Measurements from ENCODE around the gene HS6ST2. TPM values are rescaled to one million over a fixed set of nuclear protein-coding genes. Genes with fewer than 3 reads are reported as not detected.

Gene HS6ST2
- total RNA-seq, 2 experiments from 2014 or later: 0.26 to 0.39 TPM

GRCh38 chrX:132757066-132757623 lies 201.3 kb downstream of the HS6ST2 start:
- DNase-seq: no peak
- H3K27me3 Mint-ChIP-seq: no peaks in the 10 kb centered on the region
- no peak overlapping the region for H3K4me3 Mint-ChIP-seq
- no peaks in the 10 kb centered on the region for H3K4me1 Mint-ChIP-seq
- no peak overlapping the region for H3K27ac Mint-ChIP-seq
- no peaks in the 10 kb centered on the region for H3K36me3 Mint-ChIP-seq
- H3K9me3 Mint-ChIP-seq: no peaks in the 10 kb centered on the region

DNA sequence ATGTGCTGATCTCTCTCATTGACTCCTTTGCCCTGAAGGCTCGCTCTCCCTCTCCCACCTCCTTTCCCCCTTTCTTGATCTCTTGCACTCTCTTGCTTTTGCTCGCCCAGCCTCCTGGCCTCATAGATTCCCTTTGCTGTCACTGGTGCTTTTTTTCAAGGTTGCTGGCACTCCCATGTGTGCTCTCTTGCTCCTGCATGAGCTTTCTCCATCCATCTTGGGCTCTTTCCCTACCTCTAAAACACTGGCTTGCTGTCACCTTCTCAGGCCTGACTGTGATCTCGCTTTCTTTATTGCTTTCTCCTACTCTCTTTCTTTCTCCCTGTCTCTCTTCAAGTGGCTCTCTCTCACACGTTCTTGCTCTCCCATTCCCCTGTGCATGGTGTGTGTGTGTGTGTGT lies 202.0 kb downstream of the HS6ST2 start:
- Mint-ChIP-seq H3K36me3 (no peaks in the 10 kb centered on the region), H3K27ac (no peak overlapping the region), H3K9me3 (no peaks in the 10 kb centered on the region), H3K27me3 (no peaks in the 10 kb centered on the region), H3K4me3 (no peak overlapping the region), H3K4me1 (no peaks in the 10 kb centered on the region)
- no peak for DNase-seq

GRCh38 chrX:132751063-132751690 lies 207.3 kb downstream of the HS6ST2 start:
- H3K36me3 Mint-ChIP-seq: no peaks in the 10 kb centered on the region
- H3K27ac Mint-ChIP-seq: no peak overlapping the region
- peaks cover 3% of the 10 kb centered on the region for H3K4me1 Mint-ChIP-seq
- no peaks in the 10 kb centered on the region for H3K27me3 Mint-ChIP-seq
- no peaks in the 10 kb centered on the region for H3K9me3 Mint-ChIP-seq
- no peak for DNase-seq
- no peak overlapping the region for H3K4me3 Mint-ChIP-seq

GRCh38 chrX:132750331-132751062 lies 207.9 kb downstream of the HS6ST2 start:
- DNase-seq: no peak
- Mint-ChIP-seq H3K9me3 (no peaks in the 10 kb centered on the region), H3K4me1 (peaks cover 3% of the 10 kb centered on the region), H3K27ac (no peak overlapping the region), H3K27me3 (no peaks in the 10 kb centered on the region), H3K4me3 (no peak overlapping the region), H3K36me3 (no peaks in the 10 kb centered on the region)

DNA sequence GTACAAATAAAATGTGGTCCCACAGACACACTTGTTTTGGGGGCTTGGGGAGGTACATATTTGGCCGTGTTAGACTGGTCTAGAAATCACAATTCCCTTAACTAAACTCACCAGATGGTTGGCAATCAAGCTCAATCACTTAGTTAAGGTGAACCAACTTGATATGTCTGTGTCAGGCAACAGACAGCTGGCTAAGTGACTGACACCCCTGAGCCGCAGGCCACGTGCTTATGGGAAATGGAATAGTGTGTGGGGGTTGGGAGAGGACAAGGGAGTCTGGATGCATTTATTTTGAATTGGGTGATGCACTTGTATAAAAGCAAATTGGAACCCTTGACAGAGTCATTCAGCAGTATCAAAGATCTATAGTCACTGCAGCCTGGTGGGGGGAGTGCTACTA lies 209.0 kb downstream of the HS6ST2 start:
- H3K4me1 Mint-ChIP-seq: peaks cover 3% of the 10 kb centered on the region
- H3K36me3 Mint-ChIP-seq: no peaks in the 10 kb centered on the region
- no peak overlapping the region for H3K27ac Mint-ChIP-seq
- no peaks in the 10 kb centered on the region for H3K27me3 Mint-ChIP-seq
- no peaks in the 10 kb centered on the region for H3K9me3 Mint-ChIP-seq
- DNase-seq: no peak
- H3K4me3 Mint-ChIP-seq: no peak overlapping the region

DNA sequence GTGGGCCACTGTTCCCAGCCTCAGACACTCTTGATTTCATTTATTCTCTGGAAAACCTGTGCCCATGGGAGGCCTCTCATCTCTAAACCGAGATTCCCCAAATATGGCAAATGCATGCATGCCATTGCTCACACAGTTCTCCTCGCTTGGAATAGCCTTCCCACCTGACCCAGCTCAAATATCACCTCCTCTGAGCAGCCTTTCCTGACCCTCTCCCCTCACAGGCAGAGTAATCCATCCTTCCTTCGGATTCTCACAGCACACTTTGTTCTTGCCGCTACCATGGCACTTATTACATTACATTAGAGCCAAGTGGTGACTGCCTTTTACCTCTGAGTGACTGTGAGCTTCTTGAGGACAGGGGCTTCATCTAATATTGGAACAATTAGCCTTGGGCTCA lies 209.5 kb downstream of the HS6ST2 start:
- H3K36me3 Mint-ChIP-seq: no peaks in the 10 kb centered on the region
- no peaks in the 10 kb centered on the region for H3K27me3 Mint-ChIP-seq
- no peaks in the 10 kb centered on the region for H3K9me3 Mint-ChIP-seq
- no peak overlapping the region for H3K4me3 Mint-ChIP-seq
- DNase-seq: no peak
- no peak overlapping the region for H3K27ac Mint-ChIP-seq
- H3K4me1 Mint-ChIP-seq: peaks cover 3% of the 10 kb centered on the region

- no peak for DNase-seq
- Mint-ChIP-seq H3K4me3 (no peak overlapping the region), H3K9me3 (no peaks in the 10 kb centered on the region), H3K36me3 (no peaks in the 10 kb centered on the region), H3K4me1 (peaks cover 3% of the 10 kb centered on the region), H3K27me3 (no peaks in the 10 kb centered on the region), H3K27ac (no peak overlapping the region)
Measured at GRCh38 chrX:132748268-132748667, 210.2 kb downstream of the HS6ST2 start.

- Mint-ChIP-seq H3K36me3 (no peaks in the 10 kb centered on the region), H3K9me3 (no peaks in the 10 kb centered on the region), H3K27me3 (no peaks in the 10 kb centered on the region), H3K4me1 (no peaks in the 10 kb centered on the region), H3K27ac (no peak overlapping the region), H3K4me3 (no peak overlapping the region)
- DNase-seq: no peak
Measured at GRCh38 chrX:132745593-132745992, 212.8 kb downstream of the HS6ST2 start.

- H3K27me3 Mint-ChIP-seq: no peaks in the 10 kb centered on the region
- no peak overlapping the region for H3K4me3 Mint-ChIP-seq
- H3K27ac Mint-ChIP-seq: no peak overlapping the region
- H3K4me1 Mint-ChIP-seq: no peaks in the 10 kb centered on the region
- H3K36me3 Mint-ChIP-seq: no peaks in the 10 kb centered on the region
- no peaks in the 10 kb centered on the region for H3K9me3 Mint-ChIP-seq
- DNase-seq: no peak
Measured at GRCh38 chrX:132744470-132744869, 214.0 kb downstream of the HS6ST2 start.

- no peak for DNase-seq
- Mint-ChIP-seq H3K36me3 (no peaks in the 10 kb centered on the region), H3K4me3 (no peak overlapping the region), H3K4me1 (peaks cover 9% of the 10 kb centered on the region), H3K27ac (no peak overlapping the region), H3K27me3 (no peaks in the 10 kb centered on the region), H3K9me3 (no peaks in the 10 kb centered on the region)
Measured at GRCh38 chrX:132743086-132743485, 215.3 kb downstream of the HS6ST2 start.

GRCh38 chrX:132742246-132742645 lies 216.2 kb downstream of the HS6ST2 start:
- no peaks in the 10 kb centered on the region for H3K36me3 Mint-ChIP-seq
- H3K27me3 Mint-ChIP-seq: no peaks in the 10 kb centered on the region
- H3K9me3 Mint-ChIP-seq: no peaks in the 10 kb centered on the region
- H3K4me3 Mint-ChIP-seq: no peak overlapping the region
- H3K27ac Mint-ChIP-seq: no peak overlapping the region
- H3K4me1 Mint-ChIP-seq: peaks cover 15% of the 10 kb centered on the region
- no peak for DNase-seq

DNA sequence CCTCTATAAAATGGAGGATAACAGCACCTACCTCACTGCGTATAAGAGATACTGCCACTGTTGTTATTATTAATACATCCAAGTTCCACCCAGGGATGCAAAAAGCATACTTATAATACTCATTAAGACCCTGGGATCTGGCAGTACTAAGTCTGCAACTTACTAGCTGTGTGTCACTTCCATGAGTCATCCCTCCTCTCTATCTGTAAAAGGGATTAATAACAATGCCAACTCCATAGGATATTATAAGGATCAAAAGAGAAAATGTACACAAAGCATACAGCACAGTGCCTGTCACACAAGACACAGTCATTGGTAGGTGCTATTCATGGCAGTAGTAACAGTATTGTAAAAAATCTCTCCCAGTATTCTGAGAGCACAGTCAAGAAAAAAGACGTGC lies 216.7 kb downstream of the HS6ST2 start:
- H3K27me3 Mint-ChIP-seq: no peaks in the 10 kb centered on the region
- H3K4me3 Mint-ChIP-seq: no peak overlapping the region
- H3K27ac Mint-ChIP-seq: no peak overlapping the region
- no peaks in the 10 kb centered on the region for H3K36me3 Mint-ChIP-seq
- H3K9me3 Mint-ChIP-seq: no peaks in the 10 kb centered on the region
- DNase-seq: no peak
- H3K4me1 Mint-ChIP-seq: peaks cover 15% of the 10 kb centered on the region

DNA sequence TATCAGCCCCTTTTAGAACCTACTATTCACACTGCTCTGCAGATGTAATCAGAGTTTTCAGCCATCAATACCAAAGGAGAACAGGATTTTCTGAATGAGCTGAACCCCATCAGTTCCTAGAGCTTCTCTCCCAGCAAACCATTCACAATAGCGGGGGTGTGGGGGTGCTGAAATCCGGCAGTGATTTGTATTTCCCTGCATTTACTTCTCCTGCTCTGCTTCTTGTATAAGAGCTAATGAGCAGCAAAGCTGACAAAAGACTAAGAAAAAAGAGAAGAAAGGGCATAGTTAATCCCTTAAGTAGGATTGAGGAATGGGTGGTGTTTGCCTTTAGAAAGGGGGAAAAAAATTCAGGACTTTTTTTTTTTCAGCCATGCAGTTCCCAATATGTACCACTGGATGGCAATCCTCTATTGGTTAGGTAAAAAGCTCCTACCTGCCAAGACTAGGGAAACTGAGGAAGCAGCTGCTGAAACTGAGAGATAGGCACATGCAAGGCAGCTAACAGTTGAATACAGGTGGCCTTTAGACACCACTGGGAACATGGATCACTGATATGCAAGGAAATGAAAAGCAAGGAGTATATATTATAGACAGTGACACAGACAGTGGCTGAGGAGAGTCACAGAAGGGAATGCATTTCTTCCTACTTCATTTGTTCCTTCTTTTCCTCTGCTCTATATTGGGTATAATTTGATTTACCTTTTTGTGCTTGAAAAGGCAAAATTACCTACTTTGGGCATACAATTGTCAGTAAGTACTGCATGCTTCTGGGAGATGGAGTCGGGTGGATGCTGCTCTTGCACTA lies 217.9 kb downstream of the HS6ST2 start:
- H3K9me3 Mint-ChIP-seq: no peaks in the 10 kb centered on the region
- H3K27me3 Mint-ChIP-seq: no peaks in the 10 kb centered on the region
- H3K36me3 Mint-ChIP-seq: no peaks in the 10 kb centered on the region
- peaks cover 15% of the 10 kb centered on the region for H3K4me1 Mint-ChIP-seq
- H3K27ac Mint-ChIP-seq: no peak overlapping the region
- H3K4me3 Mint-ChIP-seq: no peak overlapping the region
- DNase-seq: no peak

DNA sequence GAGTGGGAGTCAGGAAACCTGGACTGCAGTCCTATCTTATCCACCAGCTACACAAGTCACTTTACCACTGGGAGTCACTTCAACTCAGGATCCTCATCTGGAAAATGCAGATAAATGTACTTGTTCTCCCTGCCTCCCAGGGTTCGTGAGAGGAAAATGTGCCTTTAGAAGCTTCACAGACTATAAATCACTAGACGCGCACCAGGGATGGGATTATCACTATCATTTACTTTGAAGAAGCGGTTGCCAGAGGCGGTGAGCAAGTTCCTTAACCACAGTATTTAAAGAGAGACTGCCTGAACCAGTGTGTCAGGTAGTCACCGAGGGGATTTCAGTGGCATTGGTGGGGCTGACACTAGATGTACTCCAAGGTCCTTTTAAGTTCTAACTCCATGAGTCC lies 219.5 kb downstream of the HS6ST2 start:
- no peak for DNase-seq
- Mint-ChIP-seq H3K4me1 (peaks cover 15% of the 10 kb centered on the region), H3K36me3 (no peaks in the 10 kb centered on the region), H3K27me3 (no peaks in the 10 kb centered on the region), H3K9me3 (no peaks in the 10 kb centered on the region), H3K27ac (no peak overlapping the region), H3K4me3 (no peak overlapping the region)

DNA sequence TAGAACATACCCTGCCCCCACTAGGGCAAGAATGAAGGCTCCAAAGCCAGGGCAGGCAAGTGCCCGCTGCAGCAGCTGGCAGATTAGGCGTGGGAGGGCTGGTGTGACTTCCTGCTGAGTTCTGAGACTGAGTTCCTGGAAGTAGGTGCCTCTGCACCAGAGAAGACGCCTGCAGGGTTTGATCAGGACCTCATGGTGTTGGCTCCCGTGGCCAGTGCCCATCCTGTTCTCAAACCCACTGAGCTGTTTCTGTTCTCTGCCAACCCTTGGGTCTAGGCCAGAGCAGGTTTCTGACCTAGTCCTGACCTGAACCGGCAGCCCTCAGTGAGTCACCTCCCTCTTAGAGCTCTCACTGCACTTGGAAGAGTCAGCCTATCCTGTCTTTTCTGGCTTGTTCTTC lies 220.7 kb downstream of the HS6ST2 start:
- Mint-ChIP-seq H3K27ac (no peak overlapping the region), H3K4me3 (no peak overlapping the region), H3K36me3 (no peaks in the 10 kb centered on the region), H3K9me3 (no peaks in the 10 kb centered on the region), H3K27me3 (no peaks in the 10 kb centered on the region), H3K4me1 (peaks cover 15% of the 10 kb centered on the region)
- DNase-seq: peak; percentile 46
